Astrocyte of the spinal cord (primary cell): ENCODE measurements around the gene PHLPP1.

Source experiments
- DNase-seq: peaks from one replicate; pipeline ENCODE4 v3.0.0; 2011; ENCODE audit warnings: low read depth, low spot score
- H3K4me3 ChIP-seq: 2 replicates; pipeline ENCODE4 v1.5.1; 2011; ENCODE audit warnings: low read depth, mild to moderate bottlenecking, low read length, moderate library complexity
- CTCF ChIP-seq: IDR thresholded peaks from 2 replicates; pipeline ENCODE4 v1.5.1; 2012; ENCODE audit warnings: low read depth, mild to moderate bottlenecking, low read length, inconsistent platforms
- in situ Hi-C: cut with HindIII; loops from 2 replicates; pipeline ENCODE4 v1.10.0; 2017; ENCODE audit warnings: low sequenced_read_pairs

Gene PHLPP1

GRCh38 chr18:62877411-62878221 is 162.3 kb downstream of the PHLPP1 start:
- in situ Hi-C loops = no loop called here
- TF ChIP-seq CTCF = peak; percentile 13

GRCh38 chr18:62878305-62878704 is 163.0 kb downstream of the PHLPP1 start:
- no peak for DNase-seq
- in situ Hi-C loops = no loop called here

More at GRCh38 chr18:62877411-62878221, 162.3 kb downstream of the PHLPP1 start:
- DNase-seq = peak; percentile 54
- H3K4me3 ChIP-seq = no peak overlapping the region

GRCh38 chr18:62880034-62880433 is 164.7 kb downstream of the PHLPP1 start:
- H3K4me3 ChIP-seq = no peak overlapping the region
- no peak for DNase-seq
- no peak for TF ChIP-seq CTCF
- in situ Hi-C loops = no loop called here

More at GRCh38 chr18:62878305-62878704, 163.0 kb downstream of the PHLPP1 start:
- TF ChIP-seq CTCF = no peak
- no peak overlapping the region for H3K4me3 ChIP-seq

GRCh38 chr18:62880673-62881364 is 165.5 kb downstream of the PHLPP1 start:
- DNase-seq = no peak
- TF ChIP-seq CTCF = no peak
- no peak overlapping the region for H3K4me3 ChIP-seq
- in situ Hi-C loops = no loop called here

- in situ Hi-C loops = no loop called here
- DNase-seq = peak; percentile 95
- TF ChIP-seq CTCF = no peak
- no peak overlapping the region for H3K4me3 ChIP-seq
These were observed 166.2 kb downstream of the PHLPP1 start for GRCh38 chr18:62881509-62882016.

GRCh38 chr18:62883937-62884735 is 168.8 kb downstream of the PHLPP1 start:
- in situ Hi-C loops = no loop called here
- H3K4me3 ChIP-seq = no peak overlapping the region
- no peak for DNase-seq

More at GRCh38 chr18:62883937-62884735, 168.8 kb downstream of the PHLPP1 start:
- no peak for TF ChIP-seq CTCF
